ENCODE data around the gene ACTR1A.

Gene ACTR1A

GRCh38 chr10:102452672-102453340 is 49.7 kb downstream of the ACTR1A start:
- no peak for DNase-seq

- DNase-seq, result peak; percentile 2
These were observed 51.2 kb downstream of the ACTR1A start, which contains the start of gene C10orf95 for GRCh38 chr10:102451105-102451969. C10orf95 (minus strand) TSS chr10:102451543; CDS start chr10:102451093, 450 bp downstream.

GRCh38 chr10:102450374-102451104 is 52.0 kb downstream of the ACTR1A start:
- peak; percentile 58 for DNase-seq

- no peak for DNase-seq
These were observed 52.5 kb downstream of the ACTR1A start for GRCh38 chr10:102450124-102450373.

GRCh38 chr10:102449321-102450123 is 53.0 kb downstream of the ACTR1A start:
- peak; percentile 35 for DNase-seq

GRCh38 chr10:102444851-102445250 is 57.7 kb downstream of the ACTR1A start:
- DNase-seq, result no peak

GRCh38 chr10:102438374-102438773 is 64.1 kb downstream of the ACTR1A start:
- no peak for DNase-seq

- no peak for DNase-seq
These were observed 65.0 kb downstream of the ACTR1A start for GRCh38 chr10:102437515-102437914.

GRCh38 chr10:102436312-102436711 is 66.2 kb downstream of the ACTR1A start:
- DNase-seq, result no peak

GRCh38 chr10:102435529-102436233 is 66.8 kb downstream of the ACTR1A start:
- DNase-seq, result no peak

GRCh38 chr10:102435133-102435497 is 67.4 kb downstream of the ACTR1A start:
- no peak for DNase-seq

- no peak for DNase-seq
These were observed 67.9 kb downstream of the ACTR1A start for GRCh38 chr10:102434394-102435132.

- no peak for DNase-seq
These were observed 68.9 kb downstream of the ACTR1A start for GRCh38 chr10:102433619-102434046.

GRCh38 chr10:102432162-102432950 is 70.2 kb downstream of the ACTR1A start, which contains the start of gene CUEDC2:
CUEDC2 (minus strand) TSS chr10:102432574; CDS start chr10:102425188, 7,386 bp downstream.
- peak; percentile 89 for DNase-seq

- no peak for DNase-seq
These were observed 70.9 kb downstream of the ACTR1A start for GRCh38 chr10:102431452-102432124.

GRCh38 chr10:102429468-102429867 is 73.0 kb downstream of the ACTR1A start:
- no peak for DNase-seq
